Measurements from ENCODE around the gene SLC35A3.

SLC35A3 gene

DNA sequence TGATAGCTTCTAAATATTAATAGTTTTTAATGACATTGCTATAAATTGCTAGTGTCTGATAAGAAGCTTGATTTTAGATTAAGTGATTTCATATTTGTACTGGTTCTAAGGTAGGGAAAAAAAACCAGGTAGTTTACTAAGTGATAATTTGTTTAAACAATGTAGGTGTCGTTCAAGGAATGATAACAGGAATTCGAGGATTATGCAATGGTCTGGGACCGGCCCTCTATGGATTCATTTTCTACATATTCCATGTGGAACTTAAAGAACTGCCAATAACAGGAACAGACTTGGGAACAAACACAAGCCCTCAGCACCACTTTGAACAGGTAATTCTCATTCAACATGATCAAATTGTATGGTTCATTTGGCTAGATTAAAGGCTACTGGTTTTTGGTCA lies 110.5 kb downstream of the SLC35A3 start:
- no peak for DNase-seq
